Upper lobe of left lung (tissue), 4 donors: ENCODE results near the gene CYB5A.

Experiments used
- EP300 ChIP-seq, 4 donors: sonication (generic); formaldehyde crosslinking; IDR thresholded peaks; one replicate each; pipeline ENCODE4 v1.5.1; 2017; ENCODE audit warnings: antibody characterized with exemption in 4 of 4, control low read depth in 2 of 4
- POLR2A ChIP-seq, 4 donors: fragments of 450-650 bp; IDR thresholded peaks; one replicate each; pipeline ENCODE4 v1.5.1; 2016 to 2017; ENCODE audit warnings: antibody characterized with exemption in 4 of 4, mild to moderate bottlenecking in 2 of 4
- POLR2AphosphoS5 ChIP-seq, 2 donors: sonication (generic); formaldehyde crosslinking; IDR thresholded peaks; one replicate each; pipeline ENCODE4 v1.5.1; 2017; ENCODE audit warnings: antibody characterized with exemption in 2 of 2
- TF ChIP-seq, protein P1 (sequence below), 6 experiments: fragments of 450-650 bp in 4 of 6; fragments of 200-600 bp in 2 of 6; sonication (generic) in 2 of 6; IDR thresholded peaks; one replicate each; pipeline ENCODE4 v1.5.1; 2016 to 2019; ENCODE audit warnings: antibody characterized with exemption in 6 of 6

DNA sequence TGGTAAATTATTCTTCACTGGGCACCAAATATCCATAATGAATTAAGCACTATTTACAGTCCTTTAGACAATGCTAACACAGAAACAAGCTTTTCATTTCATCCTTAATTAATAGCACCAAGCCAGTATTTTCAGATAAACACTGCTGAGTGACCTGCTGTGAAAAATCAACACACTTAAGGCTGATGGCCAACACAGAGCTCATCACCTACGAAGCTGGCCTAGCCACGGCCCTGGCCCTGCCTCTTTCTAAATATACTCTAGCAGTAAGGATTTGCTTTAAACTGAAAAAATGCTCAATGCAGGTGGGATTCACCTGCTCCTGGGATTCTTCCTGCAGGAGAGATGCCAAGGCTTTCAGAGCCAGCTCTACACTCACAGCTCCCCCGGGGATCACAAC, 18.4 kb downstream of the CYB5A start:
- TF ChIP-seq, protein P1, sequence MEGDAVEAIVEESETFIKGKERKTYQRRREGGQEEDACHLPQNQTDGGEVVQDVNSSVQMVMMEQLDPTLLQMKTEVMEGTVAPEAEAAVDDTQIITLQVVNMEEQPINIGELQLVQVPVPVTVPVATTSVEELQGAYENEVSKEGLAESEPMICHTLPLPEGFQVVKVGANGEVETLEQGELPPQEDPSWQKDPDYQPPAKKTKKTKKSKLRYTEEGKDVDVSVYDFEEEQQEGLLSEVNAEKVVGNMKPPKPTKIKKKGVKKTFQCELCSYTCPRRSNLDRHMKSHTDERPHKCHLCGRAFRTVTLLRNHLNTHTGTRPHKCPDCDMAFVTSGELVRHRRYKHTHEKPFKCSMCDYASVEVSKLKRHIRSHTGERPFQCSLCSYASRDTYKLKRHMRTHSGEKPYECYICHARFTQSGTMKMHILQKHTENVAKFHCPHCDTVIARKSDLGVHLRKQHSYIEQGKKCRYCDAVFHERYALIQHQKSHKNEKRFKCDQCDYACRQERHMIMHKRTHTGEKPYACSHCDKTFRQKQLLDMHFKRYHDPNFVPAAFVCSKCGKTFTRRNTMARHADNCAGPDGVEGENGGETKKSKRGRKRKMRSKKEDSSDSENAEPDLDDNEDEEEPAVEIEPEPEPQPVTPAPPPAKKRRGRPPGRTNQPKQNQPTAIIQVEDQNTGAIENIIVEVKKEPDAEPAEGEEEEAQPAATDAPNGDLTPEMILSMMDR (IDR thresholded peaks at IDR 0.05), result no peak
- no peak for TF ChIP-seq POLR2AphosphoS5 (IDR thresholded peaks at IDR 0.05)
- no peak for TF ChIP-seq POLR2A (IDR thresholded peaks at IDR 0.05)
- TF ChIP-seq EP300 (IDR thresholded peaks at IDR 0.05), result no peak
